Measurements from ENCODE around the gene SH3BP1.

GRCh38 chr22:37681556-37682049 lies 42.1 kb downstream of the SH3BP1 start:
- TF ChIP-seq CTCF (IDR thresholded peaks at IDR 0.05; ENCODE audit: poor library complexity, severe bottlenecking): peak; percentile 52
- no peak for TF ChIP-seq RAD21 (conservative IDR thresholded peaks at IDR 0.05)
- no peak for TF ChIP-seq EZH2 (IDR thresholded peaks at IDR 0.05; ENCODE audit: borderline replicate concordance, insufficient read depth, low read length, poor library complexity, severe bottlenecking)
- peak; percentile 44 for TF ChIP-seq SMC3 (conservative IDR thresholded peaks at IDR 0.05; ENCODE audit: poor library complexity)

Measured in neural cell (in vitro differentiated cells).